ENCODE measurements around the gene COL15A1.

DNA sequence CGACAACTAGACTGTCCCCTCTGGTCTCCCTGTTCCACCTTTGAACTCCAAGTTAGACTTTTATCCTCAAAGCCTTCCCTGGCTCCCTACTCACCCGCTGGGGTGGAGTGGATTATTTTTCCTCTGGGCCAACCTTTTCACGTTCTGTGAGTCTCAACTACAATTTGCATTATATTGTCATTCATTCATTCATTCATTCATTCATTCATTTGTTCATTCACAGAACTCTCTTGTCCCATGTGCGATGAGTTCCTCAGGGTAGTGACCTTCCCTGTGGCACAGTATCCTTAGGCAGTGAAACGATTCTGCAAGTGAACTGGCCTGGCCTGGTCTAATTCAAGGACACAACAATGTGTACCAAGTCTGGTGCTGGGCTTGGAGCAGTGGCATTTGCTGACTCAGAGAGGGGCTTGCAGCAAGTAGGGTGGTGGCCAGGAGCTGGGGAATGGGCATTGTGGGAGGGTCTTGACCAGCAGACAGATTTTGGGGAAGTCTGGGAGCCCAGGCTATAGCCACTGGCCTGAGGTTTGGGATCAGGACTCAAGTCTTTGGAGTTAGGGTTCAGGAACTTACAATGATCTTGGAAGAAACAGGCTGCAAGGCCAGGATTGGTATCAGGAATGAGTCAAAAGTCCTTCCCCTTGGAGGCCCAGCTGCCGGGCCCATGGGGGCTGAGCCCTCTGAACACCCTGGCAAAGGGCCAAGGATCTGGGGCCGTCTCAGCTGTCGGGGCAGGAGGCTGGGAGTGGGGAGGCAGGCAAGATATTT is 37.2 kb upstream of the COL15A1 start:
- TF ChIP-seq, protein P1, sequence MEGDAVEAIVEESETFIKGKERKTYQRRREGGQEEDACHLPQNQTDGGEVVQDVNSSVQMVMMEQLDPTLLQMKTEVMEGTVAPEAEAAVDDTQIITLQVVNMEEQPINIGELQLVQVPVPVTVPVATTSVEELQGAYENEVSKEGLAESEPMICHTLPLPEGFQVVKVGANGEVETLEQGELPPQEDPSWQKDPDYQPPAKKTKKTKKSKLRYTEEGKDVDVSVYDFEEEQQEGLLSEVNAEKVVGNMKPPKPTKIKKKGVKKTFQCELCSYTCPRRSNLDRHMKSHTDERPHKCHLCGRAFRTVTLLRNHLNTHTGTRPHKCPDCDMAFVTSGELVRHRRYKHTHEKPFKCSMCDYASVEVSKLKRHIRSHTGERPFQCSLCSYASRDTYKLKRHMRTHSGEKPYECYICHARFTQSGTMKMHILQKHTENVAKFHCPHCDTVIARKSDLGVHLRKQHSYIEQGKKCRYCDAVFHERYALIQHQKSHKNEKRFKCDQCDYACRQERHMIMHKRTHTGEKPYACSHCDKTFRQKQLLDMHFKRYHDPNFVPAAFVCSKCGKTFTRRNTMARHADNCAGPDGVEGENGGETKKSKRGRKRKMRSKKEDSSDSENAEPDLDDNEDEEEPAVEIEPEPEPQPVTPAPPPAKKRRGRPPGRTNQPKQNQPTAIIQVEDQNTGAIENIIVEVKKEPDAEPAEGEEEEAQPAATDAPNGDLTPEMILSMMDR (IDR thresholded peaks at IDR 0.05; ENCODE audit: low read depth, low read length) = no peak
- TF ChIP-seq EZH2phosphoT487 (IDR thresholded peaks at IDR 0.05; ENCODE audit: low read depth) = no peak
